Esophagus muscularis mucosa (tissue), 3 donors: Measurements from ENCODE around the gene PHACTR1.

Experiments used
- CTCF ChIP-seq, 3 experiments: fragments of 200-600 bp in 2 of 3; fragments of 450-650 bp in 1 of 3; sonication (generic) in 2 of 3; IDR thresholded peaks; one replicate each; pipeline ENCODE4 v1.5.1; 2017 to 2019; ENCODE audit warnings: antibody characterized with exemption in 3 of 3, mild to moderate bottlenecking in 2 of 3, moderate library complexity in 1 of 3
- POLR2A ChIP-seq: fragments of 450-650 bp; IDR thresholded peaks from one replicate; pipeline ENCODE4 v1.6.1; 2017; ENCODE audit warnings: antibody characterized with exemption, moderate library complexity, mild to moderate bottlenecking, low read depth
- POLR2AphosphoS5 ChIP-seq, 2 donors: sonication (generic); formaldehyde crosslinking; IDR thresholded peaks; one replicate each; pipeline ENCODE4 v1.6.1; 2017; ENCODE audit warnings: antibody characterized with exemption in 2 of 2

GRCh38 chr6:12878741-12879140 lies 162.2 kb downstream of the PHACTR1 start:
- TF ChIP-seq CTCF (IDR thresholded peaks at IDR 0.05) (no peak), POLR2AphosphoS5 (IDR thresholded peaks at IDR 0.05) (no peak), POLR2A (no peak)
